ENCODE results near the gene TPMT.
"Not testable (repeated sequence)": the region's sequence is repeated elsewhere in the genome, so short reads cannot be mapped to it uniquely, and the experiment has no call there.

TPMT gene

GRCh38 chr6:18160911-18161310 lies 6.0 kb upstream of the TPMT start:
- in situ Hi-C loops (cut with HindIII; ENCODE audit: low sequenced_read_pairs): no loop called here

GRCh38 chr6:18155864-18156421 lies 1.1 kb upstream of the TPMT start:
- in situ Hi-C loops (cut with HindIII; ENCODE audit: low sequenced_read_pairs): loop anchor here (5.0 kb wide), 1 partner anchor 46 kb away; no protein-coding TSS in a partner anchor

DNA sequence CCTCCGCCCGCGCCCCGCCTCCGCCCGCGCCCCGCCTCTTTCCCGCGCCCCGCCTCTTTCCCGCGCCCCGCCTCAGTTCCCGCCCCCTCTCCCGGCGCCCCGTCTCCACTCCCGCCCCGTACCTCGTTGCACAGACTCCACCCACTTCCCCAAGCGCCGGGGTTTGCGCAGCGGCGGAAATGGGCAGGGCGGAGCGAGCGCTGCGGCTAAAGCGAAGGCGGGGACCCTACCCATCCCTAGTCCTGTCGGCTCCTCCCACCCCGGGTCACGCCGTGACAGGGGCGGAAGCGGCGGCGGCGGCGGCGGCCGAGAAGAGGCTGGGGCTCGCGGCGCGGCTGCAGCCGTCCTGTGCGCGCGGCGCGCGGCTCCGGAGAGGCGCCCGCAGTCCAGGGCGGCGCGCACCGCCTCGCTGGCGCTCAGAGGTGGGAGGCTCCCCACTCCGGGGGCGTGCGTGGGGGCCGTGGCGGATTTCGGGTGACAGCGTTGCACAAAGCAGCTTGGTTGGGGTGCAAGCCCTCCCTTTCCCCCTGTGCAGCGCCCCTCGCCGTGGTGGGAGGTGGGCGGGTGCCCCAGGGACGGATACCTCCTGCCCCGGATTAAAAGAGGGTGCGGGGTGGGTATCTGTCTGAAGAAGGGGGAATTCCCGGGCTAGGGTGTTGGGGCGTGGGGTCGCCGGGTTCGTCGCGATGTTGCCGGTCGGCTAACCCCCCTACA lies 430 bp upstream of the TPMT start, which contains the start of gene KDM1B:
Gene KDM1B, plus strand, starts transcription at position 273 of the 714 bp plus-strand sequence. CDS start 4,474 bp downstream, outside the sequence.
- in situ Hi-C loops (cut with HindIII; ENCODE audit: low sequenced_read_pairs): loop anchor here (5.0 kb wide), 1 partner anchor 47 kb away; no protein-coding TSS in a partner anchor

GRCh38 chr6:18153311-18153703 lies 1.6 kb downstream of the TPMT start:
- in situ Hi-C loops (cut with HindIII; ENCODE audit: low sequenced_read_pairs): no loop called here

GRCh38 chr6:18151801-18152200 lies 3.1 kb downstream of the TPMT start:
- in situ Hi-C loops (cut with HindIII; ENCODE audit: low sequenced_read_pairs): no loop called here

DNA sequence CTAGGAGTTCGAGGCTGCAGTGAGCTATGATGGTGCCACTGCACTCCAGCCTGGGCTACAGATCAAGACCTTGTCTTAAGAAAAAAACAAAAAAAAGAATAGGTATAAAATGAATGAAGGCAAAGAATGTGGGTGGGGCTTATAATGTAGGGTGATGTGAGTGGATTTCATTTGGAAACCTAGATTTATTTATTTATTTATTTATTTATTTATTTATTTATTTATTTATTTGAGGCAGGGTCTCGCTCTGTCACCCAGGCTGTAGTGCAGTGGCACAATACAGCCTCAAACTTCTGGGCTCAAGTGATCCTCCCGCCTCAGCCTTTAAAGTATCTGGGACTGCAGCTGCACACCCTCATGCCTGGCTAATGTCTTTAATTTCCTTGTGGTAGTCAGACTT lies 3.5 kb downstream of the TPMT start:
- in situ Hi-C loops (cut with HindIII; ENCODE audit: low sequenced_read_pairs): not testable (repeated sequence)

GRCh38 chr6:18148304-18149025 lies 6.4 kb downstream of the TPMT start:
- in situ Hi-C loops (cut with HindIII; ENCODE audit: low sequenced_read_pairs): no loop called here

DNA sequence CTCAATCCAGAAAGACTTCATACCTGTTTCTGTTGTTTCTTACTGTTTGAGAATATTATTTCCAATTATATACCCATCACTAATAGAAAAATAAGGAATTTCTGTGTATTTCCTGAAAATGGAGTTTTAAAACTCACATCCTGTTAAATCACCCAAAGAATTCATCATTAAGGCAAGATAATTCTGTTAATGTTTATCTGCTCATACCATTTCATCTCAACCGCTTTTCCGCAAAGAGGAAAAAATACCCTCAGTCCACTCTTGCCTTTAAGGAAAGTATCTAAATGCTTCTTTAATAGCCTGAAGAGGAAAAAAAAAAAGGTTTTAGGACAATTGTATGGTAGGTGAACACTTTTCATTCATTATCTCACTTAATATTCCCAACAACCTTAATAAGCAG lies 7.3 kb downstream of the TPMT start:
- in situ Hi-C loops (cut with HindIII; ENCODE audit: low sequenced_read_pairs): no loop called here

- in situ Hi-C loops (cut with HindIII; ENCODE audit: low sequenced_read_pairs): no loop called here
Measured at GRCh38 chr6:18147160-18147559, 7.7 kb downstream of the TPMT start.

DNA sequence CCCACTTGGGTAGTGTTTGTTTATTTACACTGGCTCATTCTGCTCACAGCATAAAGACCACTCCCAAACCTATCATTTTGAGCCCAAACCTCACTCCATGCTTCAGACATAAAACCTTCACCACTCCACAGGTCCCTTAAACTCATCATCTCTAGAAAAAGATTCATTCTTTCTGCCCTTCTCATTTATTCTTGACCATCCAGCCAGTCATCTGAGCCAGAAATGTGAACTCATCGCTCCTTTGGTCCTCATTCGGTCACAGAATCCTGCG lies 12.4 kb downstream of the TPMT start:
- in situ Hi-C loops (cut with HindIII; ENCODE audit: low sequenced_read_pairs): no loop called here

- in situ Hi-C loops (cut with HindIII; ENCODE audit: low sequenced_read_pairs): no loop called here
Measured at GRCh38 chr6:18141805-18142590, 12.9 kb downstream of the TPMT start.

GRCh38 chr6:18139935-18140621 lies 14.8 kb downstream of the TPMT start:
- in situ Hi-C loops (cut with HindIII; ENCODE audit: low sequenced_read_pairs): no loop called here

DNA sequence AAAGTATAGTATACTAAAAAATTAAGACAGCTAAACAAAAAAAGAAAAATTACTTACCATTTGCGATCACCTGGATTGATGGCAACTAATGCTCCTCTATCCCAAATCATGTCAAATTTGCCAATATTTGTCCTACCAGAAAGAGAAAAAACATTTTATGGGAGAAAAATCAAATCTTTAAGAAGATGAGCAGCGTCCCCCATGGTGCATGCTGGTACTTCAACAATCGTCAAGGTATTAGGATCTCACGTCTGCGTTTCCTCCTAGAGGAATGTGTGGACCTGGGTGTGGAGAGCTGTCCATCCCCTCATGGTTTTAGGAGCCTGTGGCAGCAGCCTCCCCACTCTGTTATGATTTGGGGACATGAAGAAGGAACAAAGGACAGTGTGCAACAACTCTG lies 16.0 kb downstream of the TPMT start:
- in situ Hi-C loops (cut with HindIII; ENCODE audit: low sequenced_read_pairs): no loop called here

DNA sequence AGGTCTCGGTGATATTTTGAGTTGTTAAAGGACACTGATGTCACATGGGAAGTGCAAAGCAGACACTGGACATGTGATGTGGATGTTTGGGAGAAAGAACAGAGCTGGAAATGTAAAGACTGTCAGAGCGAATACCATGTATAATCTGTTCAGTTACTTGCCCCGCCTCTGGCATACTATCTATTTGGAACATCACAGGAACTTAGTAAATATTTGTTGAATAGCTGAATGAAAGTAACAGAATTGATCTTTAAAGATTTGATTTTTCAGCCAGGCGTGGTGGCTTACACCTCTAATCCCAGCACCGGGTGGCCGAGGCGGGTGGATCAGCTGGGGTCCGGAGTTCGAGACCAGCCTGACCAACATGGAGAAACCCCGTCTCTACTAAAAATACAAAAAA lies 18.6 kb downstream of the TPMT start:
- in situ Hi-C loops (cut with HindIII; ENCODE audit: low sequenced_read_pairs): no loop called here

DNA sequence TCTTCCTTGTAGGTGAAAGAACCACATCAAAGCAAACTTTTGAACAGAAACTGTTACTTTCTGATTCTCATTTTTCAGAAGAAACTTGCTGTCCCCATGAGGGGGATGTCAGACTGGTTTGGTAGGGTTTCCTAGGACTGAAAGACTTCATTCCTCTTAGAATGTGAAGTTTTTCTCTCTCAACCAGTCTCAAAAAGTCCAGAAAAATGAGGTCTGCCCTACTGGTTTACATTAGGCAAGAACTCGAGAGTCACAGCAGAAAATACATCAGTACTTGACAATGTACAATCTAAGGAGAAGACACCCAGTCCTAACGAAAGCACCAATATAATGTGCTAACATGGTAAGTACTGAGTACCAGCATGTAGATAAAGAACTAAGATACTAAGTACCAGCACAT lies 19.7 kb downstream of the TPMT start:
- in situ Hi-C loops (cut with HindIII; ENCODE audit: low sequenced_read_pairs): no loop called here

DNA sequence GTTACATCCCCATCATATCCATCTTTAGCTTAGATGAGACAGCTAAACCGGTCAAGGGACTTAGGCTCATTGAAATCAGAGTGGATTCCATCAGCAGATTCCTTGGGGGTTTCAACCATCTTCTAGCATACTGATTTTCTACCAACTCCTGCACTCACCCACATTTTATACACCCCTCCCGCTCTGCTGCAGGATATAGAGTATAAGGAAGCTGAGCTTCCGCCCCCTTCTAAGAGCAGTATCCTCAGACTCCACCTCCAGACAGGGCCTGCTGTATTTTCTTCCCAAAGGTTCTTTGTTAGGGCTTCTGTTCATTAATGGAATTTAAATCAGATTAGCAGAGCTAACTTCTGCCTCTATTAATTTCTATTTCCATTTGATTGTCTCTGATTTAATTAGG lies 22.5 kb downstream of the TPMT start:
- in situ Hi-C loops (cut with HindIII; ENCODE audit: low sequenced_read_pairs): no loop called here

GRCh38 chr6:18126121-18126520 lies 28.8 kb downstream of the TPMT start:
- in situ Hi-C loops (cut with HindIII; ENCODE audit: low sequenced_read_pairs): no loop called here

GRCh38 chr6:18122128-18123093 lies 32.5 kb downstream of the TPMT start, which contains the start of gene NHLRC1:
TSS of gene NHLRC1 (minus strand) at chr6:18122677. CDS start at chr6:18122606, 71 bp downstream.
- in situ Hi-C loops (cut with HindIII; ENCODE audit: low sequenced_read_pairs): loop anchor here (5.0 to 25.0 kb wide), 2 partner anchors 75 to 310 kb away; no protein-coding TSS in a partner anchor

DNA sequence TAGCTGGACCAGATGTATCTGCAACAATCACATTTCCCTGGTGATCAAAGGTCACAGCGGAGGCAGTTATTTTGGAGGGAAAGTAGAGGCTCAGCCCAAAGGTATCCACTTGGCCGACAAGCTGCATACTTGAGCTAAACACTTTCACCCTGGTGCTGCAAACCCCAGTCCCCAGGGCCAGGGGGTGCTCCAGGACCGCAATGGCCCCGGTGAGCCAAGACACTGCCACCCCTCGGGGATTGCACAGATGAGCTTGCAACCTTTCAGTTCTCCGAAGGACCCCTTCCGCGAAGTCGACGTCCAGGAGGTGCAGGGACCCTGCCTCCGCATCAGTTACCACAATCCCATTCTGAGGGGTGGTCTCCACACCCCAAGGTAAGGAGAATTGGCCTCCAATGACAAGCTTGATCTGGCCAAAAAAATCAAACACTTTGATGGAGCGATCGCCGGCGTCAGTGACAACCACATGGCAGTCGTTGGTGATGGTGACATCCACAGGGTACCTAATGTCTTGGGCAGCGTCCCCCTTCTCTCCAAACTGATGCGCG lies 33.2 kb downstream of the TPMT start:
- in situ Hi-C loops (cut with HindIII; ENCODE audit: low sequenced_read_pairs): loop anchor here (5.0 to 25.0 kb wide), 2 partner anchors 74 to 309 kb away; no protein-coding TSS in a partner anchor
